K562 (cell line): ENCODE results near the gene PPM1N. TPM values are rescaled to one million over a fixed set of nuclear protein-coding genes. Genes with fewer than 3 reads are reported as not detected.
A peak's percentile ranks its signal among the peaks of the same experiment; 100 is the strongest.

ENCODE experiments used
- DACH1 ChIP-seq: fragments of 450-650 bp; IDR thresholded peaks from 2 replicates; pipeline ENCODE4 v1.6.1; 2018; ENCODE audit not compliant: partially characterized antibody
- DMBX1 ChIP-seq: fragments of 250-450 bp; sonication (Bioruptor Pico); IDR thresholded peaks from 2 replicates; pipeline ENCODE4 v1.8.0; 2022; ENCODE audit warnings: inconsistent platforms, mild to moderate bottlenecking, moderate library complexity, borderline replicate concordance
- HMG20B ChIP-seq: fragments of 250-450 bp; sonication (Bioruptor Pico); IDR thresholded peaks from 2 replicates; pipeline ENCODE4 v1.5.0; 2021; ENCODE audit warnings: mild to moderate bottlenecking
- NFYB ChIP-seq: IDR thresholded peaks from 2 replicates; pipeline ENCODE4 v1.6.1; 2011; ENCODE audit warnings: mild to moderate bottlenecking, moderate library complexity; ENCODE audit not compliant: insufficient read length; ENCODE audit errors: extremely low read depth
- PURB ChIP-seq: sonication (generic); formaldehyde crosslinking; IDR thresholded peaks from 2 replicates; pipeline ENCODE4 v1.9.0; 2021; ENCODE audit warnings: low read depth, mild to moderate bottlenecking, missing genetic modification reagents
- PYGO2 ChIP-seq: fragments of 450-650 bp; IDR thresholded peaks from 2 replicates; pipeline ENCODE4 v1.6.1; 2016; ENCODE audit warnings: mild to moderate bottlenecking, missing genetic modification characterization, moderate library complexity, missing compliant biosample characterization
- RUNX1 ChIP-seq: sonication (generic); IDR thresholded peaks from 2 replicates; pipeline ENCODE4 v1.6.1; 2016; ENCODE audit warnings: antibody characterized with exemption, low read depth
- SRSF7 ChIP-seq: fragments of 200-400 bp; formaldehyde crosslinking; optimal IDR thresholded peaks from 2 replicates; pipeline ENCODE3; 2017; ENCODE audit warnings: mild to moderate bottlenecking, low read depth, low read length
- WHSC1 ChIP-seq: IDR thresholded peaks from one replicate; pipeline ENCODE4 v1.6.1; 2012; ENCODE audit warnings: low read length, control low read depth, inconsistent platforms
- ZBED1 ChIP-seq: IDR thresholded peaks from 2 replicates; pipeline ENCODE4 v1.6.1; 2014
- ZNF347 ChIP-seq: fragments of 450-650 bp; formaldehyde crosslinking; IDR thresholded peaks from 2 replicates; pipeline ENCODE4 v1.4.0; 2020; ENCODE audit warnings: low read depth, mild to moderate bottlenecking, moderate library complexity
- ZNF830 ChIP-seq: fragments of 250-450 bp; sonication (Bioruptor Pico); IDR thresholded peaks from 2 replicates; pipeline ENCODE4 v1.5.0; 2021; ENCODE audit warnings: mild to moderate bottlenecking
- polyA plus RNA-seq, 8 experiments: library from polyadenylated mRNA; depleted of rRNA in 4 of 8; stranded (reverse) in 5 of 8; unstranded in 3 of 8; fragments of >200 nt; fragmentation: Nextera tagmentation in 2 of 8; fragmentation: Illumina TruSeq in 1 of 8; extraction: Ambion mirVana in 2 of 8; extraction: Trizol in 1 of 8; gene quantifications; 2 replicates each; pipeline versions ENCODE4 v1.2.1 to v1.2.3, GENCODE V29; 2011 to 2014; ENCODE audit warnings: inconsistent platforms in 1 of 8, missing spikeins in 1 of 8
- total RNA-seq, 7 experiments: library from RNA; depleted of rRNA in 6 of 7; stranded (reverse); fragments of >200 nt in 6 of 7; fragmentation: Illumina TruSeq in 2 of 7; extraction: Trizol in 2 of 7; gene quantifications; 2 replicates each; pipeline versions ENCODE4 v1.2.1 to v1.2.3, GENCODE V29; 2011 to 2021; ENCODE audit warnings: low replicate concordance in 1 of 7
- TF ChIP-seq, protein P1 (sequence below): fragments of 200-800 bp; sonication (Bioruptor generic); IDR thresholded peaks from 2 replicates; pipeline ENCODE4 v1.6.1; 2016; ENCODE audit warnings: missing genetic modification characterization, missing compliant biosample characterization
- TF ChIP-seq, protein P2 (sequence below): fragments of 250-450 bp; sonication (Bioruptor Pico); IDR thresholded peaks from 2 replicates; pipeline ENCODE4 v1.4.0; 2020; ENCODE audit warnings: borderline replicate concordance
- TF ChIP-seq, protein P3 (sequence below): fragments of 250-450 bp; sonication (Bioruptor Pico); IDR thresholded peaks from 2 replicates; pipeline ENCODE4 v1.8.0; 2021; ENCODE audit warnings: borderline replicate concordance, mild to moderate bottlenecking, moderate library complexity; ENCODE audit not compliant: poor library complexity, severe bottlenecking
- TF ChIP-seq, protein P4 (sequence below): IDR thresholded peaks from 2 replicates; pipeline ENCODE4 v1.6.1; 2011; ENCODE audit warnings: borderline replicate concordance, low read depth, mild to moderate bottlenecking, moderate library complexity, low read length; ENCODE audit not compliant: insufficient read depth, poor library complexity, severe bottlenecking

Gene PPM1N
- total and polyA plus RNA-seq, 9 of the 15 experiments (the other 6 are each of a cell fraction or from before 2014, with no cell fraction given): 4.5 to 15.6 (median 8.7) TPM

DNA sequence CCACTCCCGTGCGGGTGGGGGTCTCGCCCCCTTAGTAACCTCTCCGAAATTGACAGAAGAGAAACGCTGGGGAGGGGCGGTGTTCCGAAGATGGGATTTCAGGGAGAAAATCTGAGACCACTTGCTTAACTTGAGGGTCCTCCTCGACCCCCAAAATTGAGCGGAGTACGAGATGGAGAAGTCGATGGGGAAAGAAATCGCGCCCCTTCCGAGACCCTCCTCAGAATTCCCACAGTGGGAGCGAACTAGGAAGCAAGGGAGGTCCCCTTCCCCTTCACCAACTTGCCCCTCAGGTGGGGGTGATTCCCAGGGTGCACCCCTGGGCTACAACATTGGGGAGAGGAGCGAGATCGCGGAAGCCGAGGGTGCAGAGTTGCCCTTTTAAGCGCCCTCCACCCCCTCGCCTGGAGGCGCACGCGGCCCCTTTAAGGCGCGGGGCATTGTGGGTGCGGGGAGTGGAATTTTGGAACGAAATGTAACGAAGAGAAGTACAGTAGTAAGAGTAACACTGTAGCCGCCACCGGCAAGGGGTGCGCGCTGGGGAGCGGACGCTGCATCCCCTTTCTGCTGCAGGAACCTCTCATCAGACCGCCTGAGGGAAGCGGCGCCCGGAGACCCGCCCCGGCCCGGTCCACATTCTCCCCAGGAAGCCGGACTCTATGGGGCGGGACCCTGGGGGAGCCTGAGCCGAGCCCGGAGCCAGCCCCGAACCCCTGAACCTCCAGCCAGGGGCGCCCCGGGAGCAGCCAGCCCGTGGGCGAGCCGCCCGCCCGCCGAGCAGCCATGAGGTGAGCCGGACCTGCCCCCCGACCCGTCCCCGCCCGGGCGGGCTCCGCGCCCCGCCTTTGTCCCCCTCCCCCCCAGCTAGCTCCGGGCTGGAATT lies 9.0 kb downstream of the PPM1N start, which contains the start of gene VASP (continued):
- TF ChIP-seq, protein P1, sequence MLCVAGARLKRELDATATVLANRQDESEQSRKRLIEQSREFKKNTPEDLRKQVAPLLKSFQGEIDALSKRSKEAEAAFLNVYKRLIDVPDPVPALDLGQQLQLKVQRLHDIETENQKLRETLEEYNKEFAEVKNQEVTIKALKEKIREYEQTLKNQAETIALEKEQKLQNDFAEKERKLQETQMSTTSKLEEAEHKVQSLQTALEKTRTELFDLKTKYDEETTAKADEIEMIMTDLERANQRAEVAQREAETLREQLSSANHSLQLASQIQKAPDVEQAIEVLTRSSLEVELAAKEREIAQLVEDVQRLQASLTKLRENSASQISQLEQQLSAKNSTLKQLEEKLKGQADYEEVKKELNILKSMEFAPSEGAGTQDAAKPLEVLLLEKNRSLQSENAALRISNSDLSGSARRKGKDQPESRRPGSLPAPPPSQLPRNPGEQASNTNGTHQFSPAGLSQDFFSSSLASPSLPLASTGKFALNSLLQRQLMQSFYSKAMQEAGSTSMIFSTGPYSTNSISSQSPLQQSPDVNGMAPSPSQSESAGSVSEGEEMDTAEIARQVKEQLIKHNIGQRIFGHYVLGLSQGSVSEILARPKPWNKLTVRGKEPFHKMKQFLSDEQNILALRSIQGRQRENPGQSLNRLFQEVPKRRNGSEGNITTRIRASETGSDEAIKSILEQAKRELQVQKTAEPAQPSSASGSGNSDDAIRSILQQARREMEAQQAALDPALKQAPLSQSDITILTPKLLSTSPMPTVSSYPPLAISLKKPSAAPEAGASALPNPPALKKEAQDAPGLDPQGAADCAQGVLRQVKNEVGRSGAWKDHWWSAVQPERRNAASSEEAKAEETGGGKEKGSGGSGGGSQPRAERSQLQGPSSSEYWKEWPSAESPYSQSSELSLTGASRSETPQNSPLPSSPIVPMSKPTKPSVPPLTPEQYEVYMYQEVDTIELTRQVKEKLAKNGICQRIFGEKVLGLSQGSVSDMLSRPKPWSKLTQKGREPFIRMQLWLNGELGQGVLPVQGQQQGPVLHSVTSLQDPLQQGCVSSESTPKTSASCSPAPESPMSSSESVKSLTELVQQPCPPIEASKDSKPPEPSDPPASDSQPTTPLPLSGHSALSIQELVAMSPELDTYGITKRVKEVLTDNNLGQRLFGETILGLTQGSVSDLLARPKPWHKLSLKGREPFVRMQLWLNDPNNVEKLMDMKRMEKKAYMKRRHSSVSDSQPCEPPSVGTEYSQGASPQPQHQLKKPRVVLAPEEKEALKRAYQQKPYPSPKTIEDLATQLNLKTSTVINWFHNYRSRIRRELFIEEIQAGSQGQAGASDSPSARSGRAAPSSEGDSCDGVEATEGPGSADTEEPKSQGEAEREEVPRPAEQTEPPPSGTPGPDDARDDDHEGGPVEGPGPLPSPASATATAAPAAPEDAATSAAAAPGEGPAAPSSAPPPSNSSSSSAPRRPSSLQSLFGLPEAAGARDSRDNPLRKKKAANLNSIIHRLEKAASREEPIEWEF (CRISPR knock-in tag): no peak
- TF ChIP-seq SRSF7 (no peak), PYGO2 (tag) (0 out of 2 replicates have a peak, but pooled peaks have one; percentile 29), DACH1 (no peak), WHSC1 (no peak), PURB (CRISPR knock-in tag) (no peak), ZNF830 (CRISPR knock-in tag) (0 out of 2 replicates have a peak, but pooled peaks have one; percentile 76), NFYB (no peak), HMG20B (CRISPR knock-in tag) (no peak), DMBX1 (CRISPR knock-in tag) (no peak), RUNX1 (no peak), ZBED1 (no peak), ZNF347 (CRISPR knock-in tag) (no peak)
- TF ChIP-seq, protein P2, sequence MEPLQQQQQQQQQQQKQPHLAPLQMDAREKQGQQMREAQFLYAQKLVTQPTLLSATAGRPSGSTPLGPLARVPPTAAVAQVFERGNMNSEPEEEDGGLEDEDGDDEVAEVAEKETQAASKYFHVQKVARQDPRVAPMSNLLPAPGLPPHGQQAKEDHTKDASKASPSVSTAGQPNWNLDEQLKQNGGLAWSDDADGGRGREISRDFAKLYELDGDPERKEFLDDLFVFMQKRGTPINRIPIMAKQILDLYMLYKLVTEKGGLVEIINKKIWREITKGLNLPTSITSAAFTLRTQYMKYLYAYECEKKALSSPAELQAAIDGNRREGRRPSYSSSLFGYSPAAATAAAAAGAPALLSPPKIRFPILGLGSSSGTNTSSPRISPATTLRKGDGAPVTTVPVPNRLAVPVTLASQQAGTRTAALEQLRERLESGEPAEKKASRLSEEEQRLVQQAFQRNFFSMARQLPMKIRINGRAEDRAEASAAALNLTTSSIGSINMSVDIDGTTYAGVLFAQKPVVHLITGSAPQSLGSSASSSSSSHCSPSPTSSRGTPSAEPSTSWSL (CRISPR knock-in tag): no peak
- TF ChIP-seq, protein P3, sequence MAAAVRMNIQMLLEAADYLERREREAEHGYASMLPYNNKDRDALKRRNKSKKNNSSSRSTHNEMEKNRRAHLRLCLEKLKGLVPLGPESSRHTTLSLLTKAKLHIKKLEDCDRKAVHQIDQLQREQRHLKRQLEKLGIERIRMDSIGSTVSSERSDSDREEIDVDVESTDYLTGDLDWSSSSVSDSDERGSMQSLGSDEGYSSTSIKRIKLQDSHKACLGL (CRISPR knock-in tag): no peak
- TF ChIP-seq, protein P4, sequence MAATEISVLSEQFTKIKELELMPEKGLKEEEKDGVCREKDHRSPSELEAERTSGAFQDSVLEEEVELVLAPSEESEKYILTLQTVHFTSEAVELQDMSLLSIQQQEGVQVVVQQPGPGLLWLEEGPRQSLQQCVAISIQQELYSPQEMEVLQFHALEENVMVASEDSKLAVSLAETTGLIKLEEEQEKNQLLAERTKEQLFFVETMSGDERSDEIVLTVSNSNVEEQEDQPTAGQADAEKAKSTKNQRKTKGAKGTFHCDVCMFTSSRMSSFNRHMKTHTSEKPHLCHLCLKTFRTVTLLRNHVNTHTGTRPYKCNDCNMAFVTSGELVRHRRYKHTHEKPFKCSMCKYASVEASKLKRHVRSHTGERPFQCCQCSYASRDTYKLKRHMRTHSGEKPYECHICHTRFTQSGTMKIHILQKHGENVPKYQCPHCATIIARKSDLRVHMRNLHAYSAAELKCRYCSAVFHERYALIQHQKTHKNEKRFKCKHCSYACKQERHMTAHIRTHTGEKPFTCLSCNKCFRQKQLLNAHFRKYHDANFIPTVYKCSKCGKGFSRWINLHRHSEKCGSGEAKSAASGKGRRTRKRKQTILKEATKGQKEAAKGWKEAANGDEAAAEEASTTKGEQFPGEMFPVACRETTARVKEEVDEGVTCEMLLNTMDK: no peak
